Stromal cell of bone marrow (primary cell): ENCODE data around the gene DSG1.
"Not testable (repeated sequence)": the region's sequence is repeated elsewhere in the genome, so short reads cannot be mapped to it uniquely, and the experiment has no call there.

Source experiments
- DNase-seq: peaks from one replicate; pipeline ENCODE4 v3.0.0-alpha.2; 2012; ENCODE audit warnings: low read depth

DSG1 gene

GRCh38 chr18:31353336-31353735, 35.4 kb downstream of the DSG1 start:
- not testable (repeated sequence) for DNase-seq

GRCh38 chr18:31354990-31355389, 37.0 kb downstream of the DSG1 start:
- no peak for DNase-seq

DNA sequence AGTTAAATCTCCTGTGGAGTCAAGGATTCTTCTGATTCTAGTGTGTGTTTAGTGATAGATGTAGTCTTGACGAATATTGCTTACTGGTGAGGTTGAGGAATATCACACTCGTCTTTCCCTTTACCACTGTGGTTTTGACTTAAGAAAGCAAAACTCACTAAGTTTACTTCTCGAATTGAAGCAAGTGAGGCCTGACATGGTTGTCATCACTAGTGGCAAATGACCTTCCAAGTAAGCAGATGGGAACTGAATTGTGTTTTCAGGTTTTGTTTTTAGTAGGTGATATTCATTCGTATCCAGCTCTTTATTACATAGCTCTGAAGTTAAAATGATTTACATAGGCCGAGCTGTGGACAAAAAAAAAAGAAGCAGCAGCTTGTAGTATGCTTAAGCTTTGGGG, 38.1 kb downstream of the DSG1 start:
- no peak for DNase-seq

GRCh38 chr18:31364190-31364589, 46.2 kb downstream of the DSG1 start:
- no peak for DNase-seq

- no peak for DNase-seq
Measured at GRCh38 chr18:31369478-31369877, 51.5 kb downstream of the DSG1 start.

DNA sequence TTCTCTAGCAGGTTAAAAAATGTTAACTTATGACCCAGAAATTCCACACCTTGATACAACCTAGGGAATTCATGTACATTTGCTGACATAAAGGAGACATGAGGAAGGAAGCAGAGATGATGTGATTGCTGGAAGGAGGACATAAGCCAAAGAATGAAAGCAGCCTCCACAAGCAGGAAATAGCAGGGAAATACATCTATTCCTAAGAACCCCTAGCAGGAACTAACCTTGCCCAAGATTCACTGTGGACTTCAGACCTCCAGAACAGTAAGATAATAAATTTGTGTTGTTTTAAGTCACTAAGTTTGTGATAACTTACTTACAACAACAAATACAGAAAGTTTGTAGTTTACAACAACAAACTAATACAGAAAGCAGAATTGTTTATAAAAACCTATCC, 54.0 kb downstream of the DSG1 start:
- no peak for DNase-seq

GRCh38 chr18:31373641-31374040, 55.7 kb downstream of the DSG1 start:
- DNase-seq = no peak

- no peak for DNase-seq
Measured at GRCh38 chr18:31376477-31376876, 58.5 kb downstream of the DSG1 start, which contains the start of gene DSG4. TSS of gene DSG4 (plus strand) at chr18:31376777. CDS start at chr18:31376912, 135 bp downstream.

DNA sequence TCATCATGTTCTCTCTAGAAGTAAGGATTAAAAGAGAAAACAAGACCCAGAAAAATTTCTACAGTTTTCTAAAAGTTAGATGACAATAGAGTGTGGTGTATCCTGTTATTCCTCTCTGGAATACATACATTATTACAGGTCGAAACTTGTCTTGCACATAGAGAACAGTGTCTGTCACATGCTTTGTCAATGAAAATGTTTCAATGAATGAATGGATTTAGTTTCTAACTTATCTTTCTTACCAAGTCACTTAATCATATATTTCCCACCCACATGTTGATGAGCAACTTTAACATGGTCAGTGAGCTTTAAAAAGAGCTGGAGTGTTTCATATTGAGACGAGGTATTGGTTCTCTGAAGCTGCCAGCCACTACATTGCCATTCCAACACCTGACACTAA, 63.0 kb downstream of the DSG1 start:
- no peak for DNase-seq

GRCh38 chr18:31382107-31382506, 64.1 kb downstream of the DSG1 start:
- DNase-seq = no peak

DNA sequence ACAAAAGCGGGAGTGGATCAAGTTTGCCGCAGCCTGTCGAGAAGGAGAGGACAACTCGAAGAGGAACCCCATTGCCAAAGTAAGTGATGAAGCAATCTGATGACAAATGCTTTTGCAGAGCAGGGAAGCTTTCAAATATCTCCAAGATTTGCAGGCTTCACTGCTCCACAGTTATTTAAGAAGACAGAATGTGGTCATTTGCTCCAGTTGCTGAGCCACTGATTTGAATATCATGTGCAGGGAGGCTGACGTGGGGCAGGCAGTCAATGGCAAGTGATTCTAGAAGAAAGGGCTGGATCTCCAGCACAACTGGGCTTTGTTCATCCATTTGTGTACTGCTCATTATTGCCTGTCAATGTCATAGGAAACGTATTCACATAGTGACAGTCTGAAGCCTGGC, 68.8 kb downstream of the DSG1 start:
- no peak for DNase-seq

GRCh38 chr18:31393286-31393685, 75.3 kb downstream of the DSG1 start:
- DNase-seq = no peak

DNA sequence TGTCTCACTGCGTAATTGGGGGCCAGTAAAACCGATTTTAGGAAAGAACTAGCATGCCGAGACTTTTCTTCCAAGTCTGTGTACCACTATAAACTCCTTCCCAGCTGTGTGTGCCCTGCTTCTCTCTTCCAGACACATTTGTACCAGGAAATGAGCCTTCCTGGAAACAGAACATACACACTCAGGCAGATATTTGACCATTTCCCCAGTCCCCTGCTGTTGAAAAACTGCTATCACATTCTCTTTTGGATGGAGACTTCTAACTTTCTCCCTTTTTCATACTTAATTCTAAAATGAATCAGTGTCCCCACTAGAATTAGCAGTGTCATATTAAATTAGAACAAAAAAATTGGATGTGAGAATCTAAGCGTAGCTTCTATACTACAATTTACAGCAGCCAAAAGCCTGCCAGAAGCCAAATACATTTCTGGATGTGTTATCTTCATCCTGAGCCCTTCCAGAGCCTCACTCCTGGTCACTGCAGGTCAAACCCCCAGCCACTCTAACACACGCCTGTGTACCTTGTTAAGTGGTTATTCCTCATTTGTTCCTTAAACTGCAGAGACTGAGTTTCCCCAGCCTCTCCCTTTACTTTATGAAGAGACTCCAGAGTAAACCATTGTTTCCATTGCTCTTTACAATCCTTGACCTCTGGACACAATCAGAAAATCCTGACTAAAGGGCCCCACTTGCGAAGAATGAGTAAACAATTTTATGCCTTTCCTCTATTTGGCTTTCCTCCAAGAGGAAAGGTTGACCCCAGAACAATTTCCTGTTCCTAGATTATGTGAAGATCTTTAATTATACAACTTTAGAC, 79.0 kb downstream of the DSG1 start:
- no peak for DNase-seq

DNA sequence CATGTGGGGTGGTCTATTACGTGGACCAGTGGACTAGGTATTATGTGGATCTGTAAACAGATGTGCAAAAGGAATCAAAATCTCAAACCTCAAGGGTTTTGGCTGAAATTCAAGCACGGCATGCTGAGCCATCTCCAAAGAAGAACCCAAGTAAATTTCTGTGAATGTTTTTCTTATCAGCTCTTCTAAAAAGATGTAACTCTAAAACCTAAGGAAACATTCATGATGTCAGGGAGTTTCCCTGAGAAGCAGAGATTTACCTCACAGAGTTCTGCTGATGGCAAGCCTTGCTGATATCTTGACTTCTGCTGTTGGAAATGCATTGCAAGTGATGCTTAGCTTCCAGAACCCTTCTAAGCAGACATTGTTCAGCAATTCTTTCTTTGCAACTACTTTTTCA, 80.2 kb downstream of the DSG1 start:
- no peak for DNase-seq

- DNase-seq = no peak
Measured at GRCh38 chr18:31399306-31400032, 81.5 kb downstream of the DSG1 start.

DNA sequence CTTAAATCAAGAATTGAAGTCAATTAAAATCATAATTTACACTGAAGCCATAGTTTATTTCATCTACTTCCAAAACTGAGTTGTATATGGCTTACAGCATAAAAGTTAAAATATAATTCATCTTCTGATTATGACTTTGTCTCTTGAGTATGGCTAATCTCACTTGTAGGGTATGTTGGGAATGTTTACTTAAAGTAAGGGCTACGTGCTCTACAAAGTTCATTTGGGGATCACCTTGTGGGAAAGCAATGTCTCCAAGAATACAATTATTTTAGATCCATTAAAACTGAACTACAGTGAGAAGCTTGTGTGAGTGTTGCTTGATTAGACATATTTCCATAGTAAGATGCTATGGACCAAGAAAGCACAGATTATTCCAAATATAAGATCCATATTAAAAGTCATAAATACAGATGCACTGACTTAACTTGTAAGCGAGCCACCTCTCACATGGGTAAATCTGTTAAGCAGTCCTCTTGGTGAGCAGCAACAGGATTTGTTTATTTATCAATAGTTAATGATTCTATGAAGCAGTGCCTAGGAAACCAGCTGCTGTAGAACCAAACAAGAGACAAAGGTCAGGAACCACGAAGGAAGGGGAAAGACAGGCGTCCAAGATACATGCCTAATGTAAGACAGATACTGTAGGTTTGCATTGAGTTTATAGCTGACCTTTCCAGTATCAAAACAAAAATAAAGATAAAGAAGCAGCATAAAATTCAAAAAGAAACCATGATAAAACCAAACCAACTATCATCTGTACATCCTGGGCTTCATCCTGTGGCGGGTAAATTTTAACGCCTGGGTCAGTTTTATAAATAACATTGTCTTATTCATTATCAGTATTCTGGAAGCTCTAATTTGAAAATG, 83.4 kb downstream of the DSG1 start:
- no peak for DNase-seq

- no peak for DNase-seq
Measured at GRCh38 chr18:31402026-31402373, 84.0 kb downstream of the DSG1 start.

DNA sequence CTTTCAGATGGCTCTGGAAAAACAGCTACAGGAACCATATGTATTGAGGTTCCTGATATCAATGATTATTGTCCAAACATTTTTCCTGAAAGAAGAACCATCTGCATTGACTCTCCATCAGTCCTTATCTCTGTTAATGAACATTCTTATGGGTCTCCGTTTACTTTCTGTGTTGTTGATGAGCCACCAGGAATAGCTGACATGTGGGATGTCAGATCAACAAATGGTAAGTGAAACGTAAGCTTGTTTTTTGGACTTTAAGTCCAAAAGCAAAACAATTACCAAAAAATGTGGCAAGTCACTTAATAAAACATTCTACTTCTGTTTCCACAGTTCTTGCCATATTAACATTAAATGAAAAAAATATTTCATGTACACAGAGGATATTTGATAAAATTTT, 85.4 kb downstream of the DSG1 start:
- no peak for DNase-seq
